Measurements from ENCODE around the gene SCAMP4. TPM values are rescaled to one million over a fixed set of nuclear protein-coding genes. Genes with fewer than 3 reads are reported as not detected.

The SCAMP4 gene
- total RNA-seq, 2 donors from 2014 or later, result 35.0 to 42.1 TPM

DNA sequence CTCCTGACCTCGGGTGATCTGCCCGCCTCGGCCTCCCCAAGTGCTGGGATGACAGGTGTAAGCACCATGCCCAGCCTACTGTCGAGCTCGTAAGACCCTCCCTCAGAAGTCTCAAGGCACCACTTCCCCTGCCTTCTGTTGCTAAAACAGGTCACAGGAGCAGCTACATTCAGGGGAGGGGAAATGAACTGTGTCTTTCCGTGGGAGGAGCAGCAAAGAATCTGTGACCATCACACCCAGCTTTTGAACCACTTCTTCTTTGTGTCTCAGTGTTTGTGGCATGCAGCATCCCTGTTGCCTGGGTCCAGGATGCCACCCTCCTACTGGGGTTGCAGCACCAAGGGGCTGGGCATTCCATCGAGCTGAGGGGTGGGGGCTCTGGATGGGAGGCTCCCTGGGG, 28.0 kb downstream of the SCAMP4 start:
- TF ChIP-seq, protein P1, sequence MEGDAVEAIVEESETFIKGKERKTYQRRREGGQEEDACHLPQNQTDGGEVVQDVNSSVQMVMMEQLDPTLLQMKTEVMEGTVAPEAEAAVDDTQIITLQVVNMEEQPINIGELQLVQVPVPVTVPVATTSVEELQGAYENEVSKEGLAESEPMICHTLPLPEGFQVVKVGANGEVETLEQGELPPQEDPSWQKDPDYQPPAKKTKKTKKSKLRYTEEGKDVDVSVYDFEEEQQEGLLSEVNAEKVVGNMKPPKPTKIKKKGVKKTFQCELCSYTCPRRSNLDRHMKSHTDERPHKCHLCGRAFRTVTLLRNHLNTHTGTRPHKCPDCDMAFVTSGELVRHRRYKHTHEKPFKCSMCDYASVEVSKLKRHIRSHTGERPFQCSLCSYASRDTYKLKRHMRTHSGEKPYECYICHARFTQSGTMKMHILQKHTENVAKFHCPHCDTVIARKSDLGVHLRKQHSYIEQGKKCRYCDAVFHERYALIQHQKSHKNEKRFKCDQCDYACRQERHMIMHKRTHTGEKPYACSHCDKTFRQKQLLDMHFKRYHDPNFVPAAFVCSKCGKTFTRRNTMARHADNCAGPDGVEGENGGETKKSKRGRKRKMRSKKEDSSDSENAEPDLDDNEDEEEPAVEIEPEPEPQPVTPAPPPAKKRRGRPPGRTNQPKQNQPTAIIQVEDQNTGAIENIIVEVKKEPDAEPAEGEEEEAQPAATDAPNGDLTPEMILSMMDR (IDR thresholded peaks at IDR 0.05), result no peak
- no peaks in the 10 kb centered on the region for H3K36me3 ChIP-seq
- no peak for DNase-seq (ENCODE audit: low spot score)

DNA sequence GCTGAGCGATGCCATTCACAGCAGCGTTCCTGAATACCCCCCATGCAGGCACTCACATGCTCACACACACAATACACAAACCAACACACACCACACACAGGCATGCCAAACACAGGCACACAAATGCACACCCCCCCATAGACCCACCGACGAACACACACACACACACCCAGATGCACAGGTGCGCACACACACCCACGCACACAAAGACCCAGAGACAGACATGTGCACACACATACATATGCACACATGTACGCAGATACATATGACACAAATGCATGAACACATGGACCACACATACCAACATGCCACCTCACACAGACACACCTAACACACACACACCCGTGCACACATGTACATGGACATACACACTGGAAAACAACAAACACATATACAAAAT, 28.7 kb downstream of the SCAMP4 start:
- no peak overlapping the region for H3K4me3 ChIP-seq
- no peak overlapping the region for H3K27ac ChIP-seq
- DNase-seq (ENCODE audit: low spot score), result no peak
- no peaks in the 10 kb centered on the region for H3K36me3 ChIP-seq
- H3K4me1 ChIP-seq, result peaks cover 0 to 8% of the 10 kb centered on the region in 2 donors
- no peaks in the 10 kb centered on the region for H3K27me3 ChIP-seq
- no peaks in the 10 kb centered on the region for H3K9me3 ChIP-seq
- TF ChIP-seq, protein P1 (IDR thresholded peaks at IDR 0.05), result no peak

More for the DNA sequence above, 28.0 kb downstream of the SCAMP4 start:
- Histone ChIP-seq H3K9me3 (no peaks in the 10 kb centered on the region), H3K4me3 (no peak overlapping the region), H3K4me1 (peaks cover 0 to 8% of the 10 kb centered on the region in 2 donors), H3K27me3 (no peaks in the 10 kb centered on the region), H3K27ac (no peak overlapping the region)

DNA sequence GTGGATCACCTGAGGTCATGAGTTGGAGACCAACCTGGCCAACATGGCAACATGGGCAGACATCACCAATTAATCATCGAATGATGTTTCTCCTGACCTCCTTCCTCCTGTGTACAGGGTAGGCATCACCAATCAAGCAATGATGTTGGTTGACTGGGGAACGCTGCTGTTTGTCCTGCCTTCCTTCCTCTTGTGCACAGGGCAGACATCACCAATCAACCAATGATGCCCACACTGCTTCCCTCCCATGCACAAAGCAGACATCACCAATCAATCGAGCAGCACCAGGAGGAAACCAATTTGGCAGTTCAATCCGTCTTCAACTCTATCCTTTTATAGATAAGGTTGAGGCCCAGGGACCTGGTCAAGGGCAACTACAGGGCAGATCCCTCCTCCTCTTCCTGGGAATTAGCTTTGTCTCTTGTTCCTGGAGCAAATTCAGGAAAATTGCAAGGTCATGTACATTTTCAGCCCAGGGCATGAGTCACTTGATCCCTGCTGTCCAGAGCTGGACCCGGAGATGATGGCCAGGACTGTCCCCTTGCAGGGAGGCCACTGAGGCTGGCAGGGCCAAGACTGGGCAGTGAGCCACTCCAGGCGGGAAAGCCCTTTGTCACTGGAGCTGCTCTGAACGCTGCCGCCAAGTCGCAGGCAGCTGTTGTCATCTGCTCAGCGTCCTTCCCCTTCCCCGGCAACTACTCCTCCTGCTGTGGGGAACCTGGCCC, 30.4 kb downstream of the SCAMP4 start:
- H3K4me3 ChIP-seq, result no peak overlapping the region
- no peaks in the 10 kb centered on the region for H3K36me3 ChIP-seq
- peak; percentile 65 for DNase-seq (ENCODE audit: low spot score)
- no peak overlapping the region for H3K27ac ChIP-seq
- TF ChIP-seq, protein P1 (IDR thresholded peaks at IDR 0.05), result no peak
- peaks cover 0 to 11% of the 10 kb centered on the region in 2 donors for H3K4me1 ChIP-seq
- no peaks in the 10 kb centered on the region for H3K27me3 ChIP-seq
- no peaks in the 10 kb centered on the region for H3K9me3 ChIP-seq

DNA sequence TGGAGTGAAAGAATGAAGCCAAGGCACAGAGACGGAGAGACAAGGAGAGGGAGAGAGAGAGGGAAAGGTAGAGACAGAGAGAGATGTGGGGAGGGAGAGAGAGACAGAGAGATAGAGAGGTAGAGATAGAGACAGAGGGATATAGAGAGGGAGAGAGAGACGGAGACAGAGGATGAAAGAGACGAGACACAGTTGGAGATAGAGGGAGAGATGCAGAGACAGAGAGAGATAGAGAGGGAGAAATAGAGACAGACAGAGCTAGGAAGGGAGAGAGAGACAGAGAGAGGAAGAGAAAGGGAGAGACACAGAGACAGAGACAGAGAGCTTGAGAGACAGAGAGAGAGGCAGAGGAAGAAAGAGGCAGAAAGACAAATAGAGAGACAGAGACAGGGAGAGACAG, 31.2 kb downstream of the SCAMP4 start:
- Histone ChIP-seq H3K27me3 (no peaks in the 10 kb centered on the region), H3K36me3 (no peaks in the 10 kb centered on the region), H3K9me3 (no peaks in the 10 kb centered on the region), H3K4me1 (peaks cover 0 to 11% of the 10 kb centered on the region in 2 donors), H3K27ac (no peak overlapping the region), H3K4me3 (no peak overlapping the region)
- TF ChIP-seq, protein P1 (IDR thresholded peaks at IDR 0.05), result no peak
- DNase-seq (ENCODE audit: low spot score), result no peak

DNA sequence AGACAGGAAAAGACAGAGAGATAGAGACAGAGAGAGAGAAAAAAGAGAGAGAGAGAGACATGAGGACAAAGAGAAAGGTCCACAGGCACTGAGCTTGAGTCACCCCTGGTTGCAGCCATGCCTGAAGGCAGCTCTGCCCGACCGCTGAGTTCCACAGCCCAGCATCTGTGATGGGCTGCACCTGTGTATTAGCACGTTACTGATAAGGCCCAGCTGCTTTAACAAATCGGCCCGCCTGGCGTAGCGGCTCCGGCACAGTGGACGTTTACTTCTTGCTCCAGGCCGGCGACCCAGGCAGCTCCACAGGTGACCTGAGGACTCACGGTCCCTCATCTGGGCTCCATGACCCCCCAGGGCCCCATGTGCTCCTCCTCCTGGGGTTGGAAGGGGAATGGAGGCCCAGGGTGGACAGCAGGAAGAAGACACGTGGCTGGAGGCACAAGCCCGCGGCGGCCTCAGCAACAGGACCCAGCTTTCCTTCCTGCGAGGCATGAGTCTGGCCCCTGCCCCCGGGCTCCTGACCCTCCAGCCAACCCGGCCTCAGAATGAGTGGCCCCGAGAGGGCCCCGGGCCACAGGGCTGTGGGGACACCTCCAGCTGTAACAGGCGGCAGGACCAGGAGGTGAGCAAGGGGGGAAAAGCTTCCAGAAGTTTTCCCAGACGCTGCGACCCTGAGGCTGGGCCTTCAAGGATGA, 31.9 kb downstream of the SCAMP4 start:
- peaks cover 0 to 17% of the 10 kb centered on the region in 2 donors for H3K4me1 ChIP-seq
- no peak for DNase-seq (ENCODE audit: low spot score)
- no peak overlapping the region for H3K4me3 ChIP-seq
- no peaks in the 10 kb centered on the region for H3K27me3 ChIP-seq
- H3K36me3 ChIP-seq, result no peaks in the 10 kb centered on the region
- no peaks in the 10 kb centered on the region for H3K9me3 ChIP-seq
- no peak overlapping the region for H3K27ac ChIP-seq
- TF ChIP-seq, protein P1 (IDR thresholded peaks at IDR 0.05), result no peak

All from right atrium auricular region (tissue), 2 donors.